Hematopoietic multipotent progenitor cell (in vitro differentiated cells): ENCODE results near the gene GCFC2. TPM values are rescaled to one million over a fixed set of nuclear protein-coding genes. Genes with fewer than 3 reads are reported as not detected.

Source experiments
- DNase-seq, 3 donors: peaks; one replicate each; pipeline ENCODE4 v3.0.0-alpha.2; 2011 to 2015; ENCODE audit warnings: low read depth in 2 of 3, low spot score in 2 of 3
- small RNA-seq: library from RNA; depleted of rRNA; stranded (forward); fragments of <200 nt; gene quantifications from one replicate; pipeline ENCODE3, GENCODE V24; 2012
- total RNA-seq: library from RNA; depleted of rRNA; stranded (reverse); fragments of >200 nt; gene quantifications from one replicate; pipeline ENCODE4 v1.2.3, GENCODE V29; 2012

GCFC2 gene
- total RNA-seq, 1 donor = 6.5 TPM

DNA sequence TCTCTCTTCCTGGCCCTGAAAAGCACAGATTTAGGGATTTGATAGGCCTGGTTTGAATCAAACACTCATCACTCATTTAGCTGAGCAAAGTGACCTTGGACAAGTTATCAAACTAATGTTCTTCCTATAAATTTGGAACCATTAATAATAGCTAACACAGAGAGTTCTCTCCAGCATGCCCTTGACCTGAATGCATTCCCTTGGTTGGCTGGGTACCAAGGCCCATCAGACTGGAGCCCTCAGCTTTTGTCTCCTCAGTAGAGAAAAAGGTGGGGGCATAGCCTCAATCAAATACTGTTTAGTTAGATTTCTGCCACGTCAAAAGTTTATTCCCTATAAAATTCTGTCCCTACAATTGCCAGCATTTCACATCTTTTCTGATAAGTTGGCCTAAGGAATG, 77.9 kb downstream of the GCFC2 start:
- no peak for DNase-seq

DNA sequence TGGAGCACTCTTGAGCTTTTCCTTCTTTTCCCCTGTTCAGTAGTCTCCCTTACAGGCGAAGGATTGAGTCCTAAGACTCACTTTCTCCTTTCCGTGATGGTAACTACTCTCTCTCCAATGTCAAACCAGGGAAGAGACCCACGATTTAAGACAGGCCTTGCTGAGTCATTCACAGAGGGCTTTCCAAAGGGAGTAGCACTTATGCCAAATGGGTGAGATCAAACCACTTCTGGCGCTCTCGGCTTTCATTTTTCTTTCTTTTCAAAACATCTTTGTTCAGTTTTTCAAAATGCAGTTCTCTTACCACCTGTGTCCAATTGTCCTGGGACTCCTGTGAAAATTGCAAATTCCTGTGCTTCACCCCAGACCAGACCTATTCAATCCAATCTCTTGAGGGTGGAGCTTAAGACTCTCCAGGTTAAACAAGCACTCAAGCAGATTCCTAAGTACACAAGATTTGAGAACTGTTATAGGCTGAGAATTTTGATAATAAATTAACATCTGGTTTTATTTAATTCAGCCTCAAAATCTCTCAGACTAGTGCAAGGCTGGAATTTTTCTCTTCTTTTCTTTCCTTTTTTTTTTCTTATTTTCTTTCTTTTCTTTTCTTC, 78.5 kb downstream of the GCFC2 start:
- DNase-seq = no peak

DNA sequence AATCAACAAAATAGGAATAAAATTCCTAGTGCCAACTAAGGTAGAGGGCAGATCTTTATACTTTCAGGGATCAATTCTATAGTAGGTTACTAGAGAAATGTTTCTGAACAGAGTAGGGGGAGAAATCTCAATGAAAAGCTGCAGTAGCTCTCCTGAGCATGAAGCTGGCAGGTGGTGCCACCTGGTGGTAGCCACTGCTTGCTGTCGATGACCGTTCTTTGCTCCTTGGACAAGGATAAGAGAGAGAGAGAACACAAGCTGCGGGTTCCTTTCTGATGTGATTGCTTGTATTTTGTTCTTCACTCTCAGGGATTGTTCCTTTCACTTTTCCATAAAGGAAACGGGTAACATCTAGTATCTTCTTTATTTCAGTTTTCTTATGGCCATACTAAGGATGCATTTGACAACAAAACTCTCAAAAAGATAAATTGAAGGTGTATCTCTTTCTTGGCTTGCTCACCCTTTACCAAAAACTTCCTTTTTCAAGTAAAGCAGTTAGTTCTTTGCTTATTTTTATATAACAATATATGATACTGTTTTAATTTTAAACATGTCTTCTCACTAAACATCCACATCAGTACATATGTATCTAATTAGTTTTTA, 82.7 kb downstream of the GCFC2 start:
- DNase-seq = peak in 2 of 3 donors; percentile 40 to 79

DNA sequence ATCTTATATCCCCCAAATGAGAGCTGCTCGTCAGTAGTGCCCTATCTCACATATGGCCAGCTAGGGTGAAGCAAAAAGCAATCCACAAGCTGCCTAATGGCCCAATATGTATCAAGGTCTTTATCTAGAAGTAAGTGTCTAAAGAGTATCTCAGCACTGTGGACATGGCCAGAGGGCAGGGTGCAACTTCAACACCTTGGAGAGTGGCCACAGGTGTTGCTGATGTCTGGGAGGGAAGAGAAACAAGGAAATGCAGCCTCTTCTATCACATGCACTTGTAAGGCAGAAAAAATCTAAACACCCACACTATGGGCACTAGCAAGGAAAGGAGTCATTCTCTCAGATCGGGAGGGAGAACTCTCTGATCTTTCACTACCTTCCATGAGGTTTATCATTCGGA, 87.8 kb downstream of the GCFC2 start:
- no peak for DNase-seq

DNA sequence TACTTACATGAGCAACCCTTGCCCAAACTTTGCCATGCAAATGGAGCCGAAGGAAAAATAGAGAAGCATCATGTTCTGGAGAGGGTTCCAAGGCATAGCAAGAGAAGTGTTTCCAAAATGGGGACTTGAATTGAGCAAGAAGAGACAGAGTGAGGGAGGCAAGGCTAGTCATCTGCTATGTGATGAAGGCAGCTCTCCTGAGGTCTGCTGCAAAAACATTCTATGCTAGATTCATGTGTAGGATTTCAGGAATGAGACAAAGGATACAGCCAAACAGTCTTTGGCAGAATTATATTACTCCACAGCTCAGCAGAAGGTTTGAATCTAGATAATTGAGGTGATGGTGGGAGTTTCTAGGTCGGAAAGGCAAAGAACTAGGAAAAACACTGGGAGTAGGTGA, 88.2 kb downstream of the GCFC2 start:
- no peak for DNase-seq

DNA sequence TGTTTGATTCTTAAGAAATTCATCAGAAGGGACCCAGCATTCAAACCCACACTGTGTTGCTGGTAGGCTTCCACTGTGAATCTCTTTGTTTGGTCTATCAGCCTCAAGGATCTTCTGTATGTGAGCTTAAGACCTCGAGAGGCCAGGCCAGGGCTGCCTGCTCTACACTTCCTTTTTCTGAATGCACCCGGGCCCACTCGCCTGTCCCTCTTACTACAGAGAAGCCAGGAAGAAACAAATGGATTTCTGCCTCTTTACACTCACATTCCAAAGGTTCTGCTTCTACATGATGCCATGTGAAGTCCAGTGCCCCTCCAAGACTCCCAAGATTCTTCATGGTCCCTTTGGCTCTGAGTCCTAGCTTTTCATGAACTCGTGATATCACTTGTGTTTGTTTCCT, 89.5 kb downstream of the GCFC2 start:
- no peak for DNase-seq

DNA sequence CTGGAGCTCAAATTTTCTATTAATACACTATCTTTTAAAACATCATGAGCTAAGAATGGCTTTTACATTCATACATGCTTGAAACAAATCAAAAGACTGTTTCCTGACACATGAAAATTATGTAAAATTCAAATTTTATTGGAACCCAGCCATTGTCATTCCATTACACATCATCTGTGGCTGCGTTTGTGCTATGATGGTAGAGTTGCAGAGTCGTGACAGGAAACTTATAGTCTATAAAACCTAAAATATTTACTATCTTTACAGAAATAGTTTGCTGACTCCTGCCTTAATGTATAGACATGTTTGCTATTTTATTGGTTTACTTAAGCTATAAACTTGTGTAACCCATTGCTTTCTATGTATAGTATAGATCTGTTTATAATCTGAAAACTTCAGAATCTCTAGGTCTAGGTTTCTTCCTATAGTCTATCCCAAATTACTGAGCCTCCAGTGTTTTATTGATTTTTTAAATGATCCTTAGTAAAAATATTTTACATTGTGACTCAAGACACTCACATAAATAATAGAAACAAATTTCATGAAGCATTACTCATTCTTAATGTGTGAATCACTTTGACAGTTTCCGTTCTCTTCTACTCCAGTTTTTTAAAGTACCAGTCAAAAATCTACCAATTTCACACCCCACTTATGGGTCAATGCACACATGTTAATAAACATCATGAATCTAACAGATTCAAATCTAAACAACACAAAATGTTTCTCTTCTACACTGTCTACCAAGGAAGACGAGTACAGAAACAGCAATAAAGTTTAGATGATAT, 90.6 kb downstream of the GCFC2 start:
- no peak for DNase-seq

DNA sequence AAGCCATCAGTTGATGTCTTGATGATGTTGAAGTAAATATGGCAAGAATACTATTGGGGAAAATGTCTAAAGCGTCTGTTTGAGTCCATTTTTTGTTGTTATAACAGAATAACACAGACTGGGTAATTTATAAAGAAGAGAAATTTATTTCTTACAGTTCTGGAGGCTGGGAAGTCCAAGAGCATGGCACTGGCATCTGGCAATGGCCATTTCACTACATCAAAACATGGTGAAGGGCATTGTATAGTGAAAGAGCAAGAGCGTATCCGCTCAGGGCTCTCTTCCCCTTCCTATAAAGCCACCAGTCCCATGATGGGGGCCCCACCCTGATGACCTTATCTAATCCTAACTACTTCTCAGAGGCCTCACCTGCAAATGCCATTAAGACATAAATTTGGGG, 93.8 kb downstream of the GCFC2 start:
- no peak for DNase-seq

DNA sequence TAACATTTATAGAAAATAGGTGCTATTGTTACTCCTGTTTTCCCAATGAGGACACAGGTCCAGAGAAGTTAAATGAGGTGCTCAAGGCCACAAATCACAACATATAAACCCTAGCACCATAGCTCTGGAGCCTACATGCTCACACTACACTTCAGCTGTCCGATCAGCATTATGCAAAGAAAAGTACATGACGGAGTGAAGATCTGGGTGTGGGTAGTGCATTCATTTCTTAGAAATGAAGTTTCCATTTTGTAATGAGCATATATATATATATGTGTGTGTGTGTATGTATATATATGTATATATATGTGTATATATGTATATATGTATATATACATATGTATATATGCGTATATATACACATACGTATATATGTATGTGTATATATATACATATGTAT, 94.3 kb downstream of the GCFC2 start:
- DNase-seq = no peak

DNA sequence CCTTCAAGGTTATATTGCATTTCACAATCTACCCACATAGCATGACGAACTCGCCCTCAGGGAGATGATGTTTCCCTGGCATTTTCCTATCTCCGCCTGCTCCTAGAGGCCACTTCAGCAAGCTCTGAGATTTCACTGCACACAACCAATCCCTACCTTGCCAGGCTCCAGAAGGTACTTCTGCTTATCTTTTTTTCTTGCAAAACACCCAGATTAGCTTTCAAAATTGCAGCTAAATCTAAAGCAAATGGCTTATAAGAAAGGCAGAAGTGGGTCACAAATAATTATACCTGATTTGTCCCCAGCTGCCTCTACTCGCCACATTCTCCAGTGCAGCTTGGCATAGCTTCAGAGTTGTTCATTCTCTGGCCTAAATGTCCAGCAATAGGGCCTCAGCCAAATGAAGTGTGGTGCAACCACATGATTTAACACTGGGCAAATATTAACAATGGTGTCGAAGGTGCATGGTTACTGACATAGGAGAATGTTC, 96.5 kb downstream of the GCFC2 start:
- no peak for DNase-seq

DNA sequence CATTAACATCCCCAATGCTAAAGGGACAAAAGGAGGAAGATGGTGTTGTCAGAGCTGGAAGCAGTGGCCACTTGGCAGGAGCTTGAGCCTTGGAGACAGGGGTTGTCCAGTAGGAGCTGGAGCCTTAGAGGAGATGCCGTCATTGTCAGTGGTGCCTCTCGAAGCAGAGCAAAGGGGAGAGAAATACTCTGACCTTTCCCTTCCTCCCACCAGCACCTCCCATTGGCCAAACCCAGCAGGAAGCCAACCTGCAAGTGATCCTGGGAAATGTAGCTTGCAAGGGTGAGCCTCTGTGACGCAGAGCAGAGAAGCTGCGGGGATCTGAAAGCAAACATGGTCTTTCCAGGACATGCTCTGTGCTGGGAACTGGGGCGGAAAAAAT, 97.9 kb downstream of the GCFC2 start:
- DNase-seq = no peak

Small RNA genes lying within 50 kb of the gene (small RNA-seq; reads per million reads assigned to genes)
- gene RF00012 = 0.61 reads per million

Other genes with a start within 250 kb of the GCFC2 start
- not detected for gene EVA1A, start 150.0 kb downstream of the GCFC2 start, total RNA-seq
- 10.2 TPM for gene MRPL19, start 64.1 kb downstream of the GCFC2 start, total RNA-seq